Stimulated activated naive B cell treated with anti-CD40 and anti-IgM and Interleukin-4, amounts not matched to agents 10 μg/mL and 1 μg/mL and 100 μg/mL, for 72 hours (primary cell): Measurements from ENCODE around the gene LIPT2.
"Not testable (repeated sequence)": the region's sequence is repeated elsewhere in the genome, so short reads cannot be mapped to it uniquely, and the experiment has no call there.

Source experiments
- ATAC-seq, 2 donors: fragments of 150-1000 bp; cut with Tn5 transposase; replicated peaks; 2 replicates each; pipeline ENCODE4 v1.10.0; 2021; ENCODE audit warnings: moderate library complexity in 1 of 2
- DNase-seq: peaks from one replicate; pipeline ENCODE4 v3.0.0; 2021
- H3K27ac Mint-ChIP-seq: one replicate; pipeline ENCODE4 v1.8.0; 2022; ENCODE audit warnings: mild to moderate bottlenecking, mixed read lengths
- H3K27me3 Mint-ChIP-seq, 2 donors: one replicate each; pipeline ENCODE4 v1.8.0; 2022; ENCODE audit warnings: mixed read lengths in 2 of 2
- H3K36me3 Mint-ChIP-seq, 2 donors: one replicate each; pipeline ENCODE4 v1.8.0; 2022; ENCODE audit warnings: mixed read lengths in 2 of 2, mild to moderate bottlenecking in 1 of 2
- H3K4me1 Mint-ChIP-seq, 2 donors: one replicate each; pipeline ENCODE4 v1.8.0; 2022; ENCODE audit warnings: mixed read lengths in 2 of 2, mild to moderate bottlenecking in 1 of 2
- H3K4me3 Mint-ChIP-seq, 2 donors: one replicate each; pipeline ENCODE4 v1.8.0; 2022; ENCODE audit warnings: mild to moderate bottlenecking in 2 of 2, mixed read lengths in 2 of 2, moderate library complexity in 1 of 2
- H3K9me3 Mint-ChIP-seq, 2 donors: one replicate each; pipeline ENCODE4 v1.8.0; 2022; ENCODE audit warnings: mixed read lengths in 2 of 2, mild to moderate bottlenecking in 1 of 2

The LIPT2 gene

DNA sequence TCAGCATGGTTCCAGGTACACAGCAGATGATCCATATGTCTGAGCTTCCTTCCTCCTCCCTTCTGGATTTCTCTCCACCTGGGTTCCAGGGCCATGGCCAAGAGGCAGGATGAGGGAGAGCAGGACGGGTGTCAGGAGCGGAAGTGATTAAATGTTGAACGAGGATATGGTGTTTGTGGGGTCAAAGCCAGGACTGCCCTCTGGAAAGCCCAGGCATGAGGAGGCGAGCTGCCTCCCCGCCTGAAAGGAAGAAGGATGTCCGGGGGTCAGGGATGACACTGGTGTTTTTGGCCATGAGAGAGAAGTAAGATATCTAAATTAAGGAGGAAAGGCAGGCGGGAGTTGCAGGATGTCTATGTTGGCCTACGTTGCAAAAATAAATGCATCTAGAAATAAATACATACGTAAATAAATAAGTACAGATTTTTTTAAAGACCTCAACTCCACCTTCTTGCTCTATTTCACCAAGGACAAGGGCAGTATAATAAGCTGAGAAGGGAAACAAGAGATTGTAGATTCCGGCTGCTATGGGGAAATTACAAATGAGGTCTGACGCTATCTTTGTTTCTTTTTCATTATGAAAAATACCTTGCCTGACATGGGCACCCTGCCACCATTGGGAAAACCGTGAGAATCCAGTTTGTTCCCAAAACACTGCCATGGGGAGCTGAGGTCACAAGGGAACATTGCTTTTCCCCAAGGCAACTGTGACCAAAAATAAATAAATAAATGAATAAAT lies 27.6 kb upstream of the LIPT2 start:
- Mint-ChIP-seq H3K9me3 (peaks cover 5% of the 10 kb centered on the region in 2 donors), H3K27me3 (peaks cover 18 to 26% of the 10 kb centered on the region in 2 donors), H3K4me1 (no peaks in the 10 kb centered on the region), H3K36me3 (no peaks in the 10 kb centered on the region), H3K27ac (no peak overlapping the region), H3K4me3 (no peak overlapping the region)
- ATAC-seq = no peak
- DNase-seq = no peak

DNA sequence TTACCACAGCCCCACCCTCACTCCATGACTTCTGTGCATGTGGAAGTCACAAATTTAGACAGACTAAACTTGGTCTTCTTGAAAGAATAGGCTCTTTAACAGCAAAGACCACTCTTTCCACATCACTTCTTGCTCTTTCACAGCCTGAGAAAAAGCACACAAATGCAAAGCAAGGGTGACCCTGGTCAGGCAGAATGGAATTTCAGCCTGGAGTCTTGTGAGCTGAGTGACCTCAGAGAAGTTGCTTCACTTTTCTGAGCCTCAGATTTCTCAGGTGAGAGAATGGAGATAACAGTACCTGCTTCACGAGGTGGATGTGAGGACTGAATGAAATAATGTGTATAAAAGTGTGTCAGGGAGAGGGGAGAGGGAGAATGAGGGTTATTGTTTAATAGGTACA lies 26.8 kb upstream of the LIPT2 start:
- Mint-ChIP-seq H3K4me3 (no peak overlapping the region), H3K27ac (no peak overlapping the region), H3K4me1 (no peaks in the 10 kb centered on the region), H3K36me3 (no peaks in the 10 kb centered on the region), H3K27me3 (peaks cover 19 to 34% of the 10 kb centered on the region in 2 donors), H3K9me3 (peaks cover 5% of the 10 kb centered on the region in 2 donors)
- ATAC-seq (no peak), DNase-seq (no peak)

DNA sequence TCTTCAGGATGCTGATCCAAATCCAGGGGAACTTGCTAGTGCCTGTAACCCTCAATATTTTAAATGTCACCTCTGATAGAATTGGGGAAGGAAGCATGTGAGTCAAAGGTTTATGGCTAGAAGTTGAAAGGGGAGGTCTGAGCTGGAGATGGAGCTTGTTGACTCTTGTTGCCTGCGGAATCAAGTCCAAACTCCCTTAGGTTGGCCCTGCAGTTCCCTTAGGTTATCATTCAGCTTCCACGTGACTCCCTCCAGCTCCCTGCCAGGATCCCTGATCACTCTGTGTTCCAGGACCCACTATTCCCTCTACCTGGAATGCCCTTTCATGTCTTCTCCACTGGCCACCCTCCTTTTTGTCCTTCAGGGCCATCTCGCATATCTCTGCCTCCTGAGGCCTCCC lies 26.2 kb upstream of the LIPT2 start:
- no peaks in the 10 kb centered on the region for H3K36me3 Mint-ChIP-seq
- ATAC-seq = no peak
- no peaks in the 10 kb centered on the region for H3K4me1 Mint-ChIP-seq
- peaks cover 5 to 8% of the 10 kb centered on the region in 2 donors for H3K9me3 Mint-ChIP-seq
- peaks cover 24 to 38% of the 10 kb centered on the region in 2 donors for H3K27me3 Mint-ChIP-seq
- no peak overlapping the region for H3K4me3 Mint-ChIP-seq
- no peak for DNase-seq
- H3K27ac Mint-ChIP-seq = no peak overlapping the region

DNA sequence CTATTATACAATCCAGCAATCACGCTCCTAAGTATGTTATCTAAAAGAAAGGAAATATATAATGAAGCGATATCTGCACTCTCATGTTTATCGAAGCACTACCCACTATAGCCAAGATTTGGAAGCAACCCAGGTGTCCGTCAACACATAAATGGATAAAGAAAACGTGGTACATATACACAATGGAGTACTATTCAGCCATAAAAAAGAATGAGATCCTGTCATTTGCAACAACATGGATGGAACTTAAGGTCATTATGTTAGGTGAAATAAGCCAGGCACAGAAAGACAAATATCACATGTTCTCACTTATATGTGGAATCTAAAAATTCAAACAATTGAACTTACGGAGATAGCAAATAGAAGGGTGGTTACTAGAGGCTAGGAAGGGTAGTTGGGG lies 24.1 kb upstream of the LIPT2 start:
- not testable (repeated sequence) for H3K27ac Mint-ChIP-seq, H3K4me1 Mint-ChIP-seq, DNase-seq, H3K4me3 Mint-ChIP-seq, H3K36me3 Mint-ChIP-seq, ATAC-seq
- H3K27me3 Mint-ChIP-seq = peaks cover 24 to 39% of the 10 kb centered on the region in 2 donors
- H3K9me3 Mint-ChIP-seq = peaks cover 5 to 13% of the 10 kb centered on the region in 2 donors

DNA sequence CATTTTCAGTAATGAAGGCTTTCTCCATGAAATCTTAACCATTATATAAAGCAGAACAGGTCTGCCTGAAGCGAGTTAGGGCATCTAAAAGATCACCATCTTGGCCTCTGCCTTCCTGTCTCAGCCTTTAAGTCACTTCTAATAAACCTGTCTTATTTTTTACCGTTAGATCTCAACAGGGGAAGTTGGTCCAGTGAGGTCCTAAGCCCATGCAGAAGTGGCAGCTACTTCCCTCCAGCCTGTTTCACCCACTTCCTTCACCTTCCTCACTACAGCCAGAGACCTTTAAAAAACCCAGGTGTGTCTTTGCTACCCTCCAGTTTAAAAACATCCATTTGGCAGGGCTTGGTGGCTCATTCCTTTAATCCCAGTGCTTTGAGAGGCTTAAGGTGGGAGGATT lies 14.1 kb upstream of the LIPT2 start:
- H3K9me3 Mint-ChIP-seq = no peaks in the 10 kb centered on the region
- H3K27me3 Mint-ChIP-seq = peaks cover 4 to 10% of the 10 kb centered on the region in 2 donors
- ATAC-seq (no peak), DNase-seq (no peak)
- H3K27ac Mint-ChIP-seq = no peak overlapping the region
- no peak overlapping the region for H3K4me3 Mint-ChIP-seq
- no peaks in the 10 kb centered on the region for H3K4me1 Mint-ChIP-seq
- H3K36me3 Mint-ChIP-seq = peaks cover 0 to 3% of the 10 kb centered on the region in 2 donors

DNA sequence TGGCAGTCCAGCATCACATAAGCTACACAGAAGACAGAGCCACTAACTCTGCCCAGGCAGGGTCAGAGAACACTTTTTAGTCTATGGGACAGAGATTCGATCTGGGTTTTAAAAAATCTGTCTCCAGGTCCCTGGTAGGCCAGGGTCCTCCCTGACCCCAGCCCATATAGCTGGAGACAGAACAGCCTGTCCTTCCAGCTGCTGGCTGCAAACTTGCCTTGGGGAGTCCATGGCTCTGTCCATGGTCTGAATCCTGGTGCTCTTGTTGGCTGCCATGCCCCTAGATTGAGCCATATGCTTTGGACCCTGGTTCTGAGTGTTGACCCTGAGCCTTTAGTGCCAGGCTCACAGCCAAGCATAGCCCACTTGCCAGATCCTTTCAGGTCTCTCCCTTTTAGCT lies 13.3 kb upstream of the LIPT2 start:
- Mint-ChIP-seq H3K36me3 (peaks cover 0 to 3% of the 10 kb centered on the region in 2 donors), H3K4me3 (no peak overlapping the region), H3K9me3 (peaks cover under 1 to 1% of the 10 kb centered on the region in 2 donors), H3K27me3 (peaks cover 4 to 10% of the 10 kb centered on the region in 2 donors), H3K27ac (no peak overlapping the region), H3K4me1 (no peaks in the 10 kb centered on the region)
- no peak for ATAC-seq
- no peak for DNase-seq

DNA sequence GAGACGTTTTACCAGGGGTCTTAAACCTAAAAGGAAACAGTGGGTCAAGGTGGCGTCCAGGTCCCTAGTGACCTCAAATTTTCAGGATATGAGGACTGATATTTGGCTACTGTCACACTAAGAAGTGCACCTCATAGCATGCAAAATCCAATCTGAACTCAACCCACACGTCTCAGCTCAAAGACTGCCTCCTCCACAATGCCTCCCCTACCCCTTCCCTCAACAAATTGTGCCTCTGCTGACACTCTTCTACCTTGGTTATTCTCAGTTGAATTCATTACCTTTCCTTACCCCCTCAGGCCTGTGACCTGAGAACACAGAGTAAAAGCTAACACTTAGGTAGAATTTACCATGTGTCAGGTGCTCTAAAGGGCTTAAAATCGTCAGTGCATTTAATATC lies 12.4 kb upstream of the LIPT2 start:
- DNase-seq = no peak
- Mint-ChIP-seq H3K4me1 (no peaks in the 10 kb centered on the region), H3K36me3 (peaks cover 0 to 7% of the 10 kb centered on the region in 2 donors), H3K27me3 (peaks cover 4 to 5% of the 10 kb centered on the region in 2 donors), H3K9me3 (peaks cover 2 to 3% of the 10 kb centered on the region in 2 donors), H3K4me3 (no peak overlapping the region), H3K27ac (no peak overlapping the region)
- no peak for ATAC-seq

DNA sequence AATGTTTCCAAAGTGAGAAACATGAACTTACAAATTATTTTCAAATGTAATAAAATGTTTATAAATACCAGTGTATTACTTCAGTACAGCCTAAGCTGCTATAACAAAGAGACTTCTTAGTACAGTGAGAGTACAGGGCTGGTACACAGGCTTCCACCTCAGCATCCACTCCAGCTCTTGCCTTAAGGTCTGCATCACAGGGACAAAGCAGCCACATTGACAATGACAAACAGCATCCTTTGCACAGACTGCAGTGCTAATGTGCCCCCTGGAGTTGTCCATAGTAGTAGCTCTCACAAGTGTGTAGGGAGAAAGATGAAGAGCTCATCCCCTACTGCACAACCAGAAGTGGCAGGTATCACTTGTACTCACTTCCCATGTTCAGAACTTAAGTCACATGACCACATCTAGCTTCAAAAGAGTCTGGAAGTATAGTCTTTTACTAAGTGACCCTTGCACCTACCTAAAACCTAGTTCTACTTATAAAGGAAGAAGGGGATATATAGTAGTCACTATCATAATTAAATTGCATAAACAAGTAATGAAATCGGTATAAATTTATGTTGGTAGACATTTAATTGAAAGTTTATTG lies 10.7 kb upstream of the LIPT2 start:
- ATAC-seq = no peak
- peaks cover 0 to 7% of the 10 kb centered on the region in 2 donors for H3K36me3 Mint-ChIP-seq
- no peak overlapping the region for H3K4me3 Mint-ChIP-seq
- no peaks in the 10 kb centered on the region for H3K4me1 Mint-ChIP-seq
- H3K27me3 Mint-ChIP-seq = peaks cover 0 to 11% of the 10 kb centered on the region in 2 donors
- no peak for DNase-seq
- H3K27ac Mint-ChIP-seq = no peak overlapping the region
- H3K9me3 Mint-ChIP-seq = peaks cover 3 to 4% of the 10 kb centered on the region in 2 donors

DNA sequence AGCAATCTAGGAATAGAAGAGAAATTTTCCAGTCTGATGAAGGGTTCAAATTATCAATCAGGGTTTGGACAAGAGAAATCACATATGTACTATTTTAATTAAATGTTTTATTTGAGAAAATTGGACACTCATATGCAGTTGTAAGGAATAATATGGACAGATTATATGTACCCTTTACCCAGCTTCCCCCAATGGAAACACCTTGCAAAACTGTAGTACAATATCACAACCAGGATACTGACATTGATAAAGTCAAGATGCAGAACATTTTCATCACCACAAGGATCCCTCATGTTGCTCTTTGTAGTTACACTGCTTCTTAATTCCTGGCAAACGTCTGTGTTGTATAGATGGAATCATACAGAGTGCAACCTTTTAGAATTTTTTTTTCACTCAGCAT lies 1.4 kb upstream of the LIPT2 start:
- H3K4me1 Mint-ChIP-seq = peaks cover 7 to 13% of the 10 kb centered on the region in 2 donors
- no peaks in the 10 kb centered on the region for H3K9me3 Mint-ChIP-seq
- DNase-seq (no peak), ATAC-seq (no peak)
- H3K27ac Mint-ChIP-seq = no peak overlapping the region
- peaks cover 11 to 13% of the 10 kb centered on the region in 2 donors for H3K36me3 Mint-ChIP-seq
- H3K4me3 Mint-ChIP-seq = no peak overlapping the region
- peaks cover 0 to 2% of the 10 kb centered on the region in 2 donors for H3K27me3 Mint-ChIP-seq

DNA sequence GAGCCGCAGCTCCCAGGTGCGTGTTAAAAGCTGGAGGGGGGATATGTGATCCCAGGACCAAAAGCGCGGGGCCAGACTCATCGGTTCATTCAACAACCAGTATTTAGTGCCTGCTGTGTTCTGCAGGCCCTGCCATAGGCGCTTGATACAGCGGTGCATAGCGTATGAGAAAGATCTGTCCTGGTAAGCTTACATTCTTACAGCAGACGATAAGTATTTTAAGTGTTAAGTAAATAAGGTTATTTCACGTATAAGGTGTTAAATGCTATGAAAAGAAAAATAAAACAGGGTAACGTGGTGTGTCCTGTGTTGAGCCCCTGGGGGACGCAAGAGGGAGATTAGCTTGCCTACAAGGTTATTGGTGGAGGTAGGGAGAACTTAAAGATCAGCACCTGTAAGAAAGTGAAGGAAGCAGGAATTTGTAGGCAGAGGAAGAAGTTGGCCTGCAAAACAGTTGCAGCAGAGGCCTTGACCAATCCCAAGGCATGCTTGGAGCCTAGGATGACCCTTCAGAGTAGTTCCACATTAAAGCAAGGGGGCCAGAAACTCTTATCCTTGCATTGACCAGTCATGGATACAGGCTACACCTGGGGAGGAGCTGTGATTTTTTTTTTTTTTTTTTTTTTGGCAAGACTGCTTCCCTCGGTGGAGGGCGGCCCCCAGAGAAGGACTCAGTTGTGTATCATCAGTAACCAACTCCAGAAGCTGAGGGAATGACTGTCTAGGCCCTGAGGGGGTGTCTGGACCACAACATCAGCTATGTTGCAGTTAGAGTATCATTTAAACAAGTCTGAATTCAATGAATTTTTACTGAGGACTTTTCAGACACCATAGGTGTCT lies 487 bp upstream of the LIPT2 start:
- ATAC-seq (no peak), DNase-seq (no peak)
- peak overlapping the region; percentile 63 to 73 for H3K4me3 Mint-ChIP-seq
- H3K27me3 Mint-ChIP-seq = no peaks in the 10 kb centered on the region
- H3K4me1 Mint-ChIP-seq = peaks cover 7 to 13% of the 10 kb centered on the region in 2 donors
- H3K9me3 Mint-ChIP-seq = no peaks in the 10 kb centered on the region
- peaks cover 11 to 13% of the 10 kb centered on the region in 2 donors for H3K36me3 Mint-ChIP-seq
- H3K27ac Mint-ChIP-seq = peak overlapping the region; percentile 75

DNA sequence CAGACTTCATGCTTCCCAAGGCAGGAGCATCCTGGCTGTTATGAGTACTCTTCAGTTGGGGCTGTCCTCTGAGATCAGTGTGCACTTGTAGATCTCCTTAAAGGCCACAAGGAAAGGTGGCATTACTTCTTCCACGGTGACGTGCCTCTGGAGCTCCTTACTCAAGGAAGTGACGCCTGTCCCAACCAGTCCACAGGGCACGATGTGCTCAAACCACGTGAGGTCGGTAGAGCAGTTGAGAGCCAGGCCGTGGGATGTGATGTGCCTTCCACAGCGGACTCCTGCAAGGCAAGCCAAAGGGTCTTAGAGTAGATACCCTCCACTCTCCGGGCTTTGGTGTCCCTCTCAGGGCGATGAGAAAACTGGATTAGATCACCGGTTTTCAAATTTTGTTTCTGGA lies 1.4 kb downstream of the LIPT2 start:
- no peak for DNase-seq
- ATAC-seq = no peak
- peak overlapping the region; percentile 63 to 73 for H3K4me3 Mint-ChIP-seq
- H3K4me1 Mint-ChIP-seq = peaks cover 7 to 13% of the 10 kb centered on the region in 2 donors
- no peaks in the 10 kb centered on the region for H3K9me3 Mint-ChIP-seq
- H3K27ac Mint-ChIP-seq = peak overlapping the region; percentile 69
- no peaks in the 10 kb centered on the region for H3K27me3 Mint-ChIP-seq
- peaks cover 5 to 7% of the 10 kb centered on the region in 2 donors for H3K36me3 Mint-ChIP-seq

DNA sequence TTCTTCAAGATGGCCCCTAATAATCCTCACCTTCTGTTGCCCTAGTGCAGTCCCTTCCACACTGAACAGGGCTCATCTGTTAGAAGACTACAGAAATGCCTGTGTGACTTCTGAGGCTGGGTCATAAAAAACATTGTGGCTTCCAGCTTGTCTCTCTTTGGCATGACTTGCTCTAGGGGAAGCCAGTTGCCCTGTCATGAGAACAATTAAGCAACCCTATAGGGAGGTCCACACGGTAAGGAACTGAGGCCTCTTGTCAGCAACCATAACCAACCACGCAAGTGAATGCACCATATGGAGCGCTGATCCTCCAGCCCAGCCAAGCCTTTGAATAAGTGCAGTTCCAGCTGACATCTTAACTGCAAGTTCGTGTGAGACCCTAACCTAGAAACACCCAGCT lies 2.6 kb downstream of the LIPT2 start:
- H3K27ac Mint-ChIP-seq = no peak overlapping the region
- DNase-seq = no peak

DNA sequence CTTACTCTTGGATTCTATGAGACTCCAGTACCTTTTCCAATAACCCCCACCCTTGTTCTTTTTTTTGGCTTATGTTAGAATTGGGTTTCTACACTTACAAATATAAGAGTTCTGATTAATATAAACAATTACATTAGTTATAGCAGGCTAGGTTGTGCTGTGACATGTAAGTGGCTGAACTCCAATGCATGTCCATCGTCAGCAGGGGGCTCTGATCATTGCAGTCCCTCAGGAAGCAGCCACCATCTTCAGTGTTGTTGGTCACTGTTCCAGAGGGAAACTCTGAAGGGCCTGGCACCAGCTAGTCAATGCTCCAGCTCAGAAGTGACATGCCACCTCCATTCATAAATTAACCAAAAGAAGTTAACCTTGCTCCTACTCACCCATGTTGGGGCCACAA lies 5.6 kb downstream of the LIPT2 start:
- no peaks in the 10 kb centered on the region for H3K27me3 Mint-ChIP-seq
- H3K9me3 Mint-ChIP-seq = no peaks in the 10 kb centered on the region
- H3K27ac Mint-ChIP-seq = no peak overlapping the region
- peaks cover 0 to 2% of the 10 kb centered on the region in 2 donors for H3K36me3 Mint-ChIP-seq
- H3K4me1 Mint-ChIP-seq = peaks cover 0 to 4% of the 10 kb centered on the region in 2 donors
- DNase-seq = no peak
- ATAC-seq = no peak
- no peak overlapping the region for H3K4me3 Mint-ChIP-seq

More for the DNA sequence above, 2.6 kb downstream of the LIPT2 start:
- no peak for ATAC-seq
- Mint-ChIP-seq H3K27me3 (no peaks in the 10 kb centered on the region), H3K4me3 (no peak overlapping the region), H3K36me3 (peaks cover 0 to 2% of the 10 kb centered on the region in 2 donors), H3K9me3 (no peaks in the 10 kb centered on the region), H3K4me1 (peaks cover 7% of the 10 kb centered on the region in 2 donors)

DNA sequence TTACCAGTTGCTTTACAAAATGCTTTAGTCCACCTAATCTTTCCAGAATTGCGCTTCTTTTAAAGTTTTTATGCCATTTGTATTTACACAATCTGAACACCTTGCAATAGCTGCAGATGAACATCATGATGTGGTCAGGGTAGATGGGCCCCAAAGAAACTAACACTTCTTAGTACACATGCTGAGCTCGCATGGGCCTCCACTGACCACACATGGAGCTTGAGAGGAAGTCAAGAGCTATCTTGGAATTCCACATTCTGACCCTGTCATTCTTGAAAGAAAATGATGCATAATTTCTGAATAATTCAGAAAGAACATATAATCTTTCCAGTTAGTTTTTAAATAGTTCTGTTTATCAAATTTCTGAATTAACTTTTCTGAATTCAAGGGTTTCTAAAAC lies 7.7 kb downstream of the LIPT2 start:
- H3K36me3 Mint-ChIP-seq = no peaks in the 10 kb centered on the region
- no peaks in the 10 kb centered on the region for H3K27me3 Mint-ChIP-seq
- no peak overlapping the region for H3K27ac Mint-ChIP-seq
- no peaks in the 10 kb centered on the region for H3K9me3 Mint-ChIP-seq
- H3K4me1 Mint-ChIP-seq = no peaks in the 10 kb centered on the region
- ATAC-seq (no peak), DNase-seq (no peak)
- no peak overlapping the region for H3K4me3 Mint-ChIP-seq
